SU-DHL-6 (cell line): ENCODE measurements around the gene RAB8A.

Source experiments
- H2AFZ ChIP-seq: fragments of 200-600 bp; sonication (generic); 2 replicates; pipeline ENCODE4 v1.6.1; 2014; ENCODE audit warnings: low read depth, mild to moderate bottlenecking, moderate library complexity, mixed read lengths, antibody characterized with exemption, low read length; ENCODE audit not compliant: severe bottlenecking
- H3F3A ChIP-seq: fragments of 200-600 bp; shearing (Covaris generic); 2 replicates; pipeline ENCODE4 v1.6.0; 2016; ENCODE audit warnings: antibody characterized with exemption, mild to moderate bottlenecking; ENCODE audit not compliant: insufficient read depth
- H3K27ac ChIP-seq: fragments of 200-600 bp; sonication (generic); 2 replicates; pipeline ENCODE4 v1.5.1; 2016; ENCODE audit warnings: low read depth, mild to moderate bottlenecking, low read length, moderate library complexity, mixed read lengths
- H3K27me3 ChIP-seq: fragments of 200-600 bp; sonication (generic), shearing (Covaris generic); 2 replicates; pipeline ENCODE4 v1.6.0; 2014; ENCODE audit warnings: mild to moderate bottlenecking, low read length
- H3K36me3 ChIP-seq: fragments of 200-600 bp; sonication (generic); 2 replicates; pipeline ENCODE4 v1.6.1; 2014; ENCODE audit warnings: mild to moderate bottlenecking, low read length, mixed read lengths
- H3K4me2 ChIP-seq: fragments of 300-600, 200-600 bp; shearing (Covaris generic), sonication (generic); 2 replicates; pipeline ENCODE4 v1.6.0; 2014; ENCODE audit warnings: low read length, low read depth, mild to moderate bottlenecking; ENCODE audit not compliant: poor library complexity, severe bottlenecking
- H3K4me3 ChIP-seq: fragments of 200-600 bp; sonication (generic); 2 replicates; pipeline ENCODE4 v1.5.1; 2014; ENCODE audit warnings: antibody characterized with exemption, low read length, mild to moderate bottlenecking, mixed read lengths; ENCODE audit not compliant: insufficient read depth, poor library complexity, severe bottlenecking
- H3K79me2 ChIP-seq: fragments of 200-600 bp; sonication (generic); 2 replicates; pipeline ENCODE4 v1.6.1; 2014; ENCODE audit warnings: mild to moderate bottlenecking, low read length, moderate library complexity; ENCODE audit not compliant: insufficient read depth
- H3K9ac ChIP-seq: fragments of 200-600 bp; sonication (generic); 2 replicates; pipeline ENCODE4 v1.7.0; 2014; ENCODE audit warnings: mild to moderate bottlenecking, low read length
- H3K9me2 ChIP-seq: fragments of 200-600 bp; sonication (generic); replicated peaks from 2 replicates; pipeline ENCODE4 v1.6.1; 2014; ENCODE audit warnings: low read length; ENCODE audit not compliant: insufficient read depth
- H3K9me3 ChIP-seq: fragments of 200-600 bp; sonication (generic); 2 replicates; pipeline ENCODE4 v1.6.1; 2014; ENCODE audit warnings: low read length, mixed read lengths; ENCODE audit not compliant: insufficient read depth
- H4K20me1 ChIP-seq: fragments of 200-600 bp; sonication (generic); 2 replicates; pipeline ENCODE4 v1.6.1; 2014; ENCODE audit warnings: low read depth, mild to moderate bottlenecking, antibody characterized with exemption, low read length, moderate library complexity, mixed read lengths
- EZH2phosphoT487 ChIP-seq: fragments of 200-600 bp; sonication (generic), shearing (Covaris generic); conservative IDR thresholded peaks from 2 replicates; pipeline ENCODE4 v1.6.1; 2018; ENCODE audit warnings: mild to moderate bottlenecking, antibody characterized with exemption, low read length, moderate library complexity, mixed read lengths
- TF ChIP-seq, protein P1 (sequence below): fragments of 200-600 bp; sonication (generic); IDR thresholded peaks from one replicate; pipeline ENCODE4 v1.5.1; 2017; ENCODE audit warnings: antibody characterized with exemption, mild to moderate bottlenecking, low read length, moderate library complexity; ENCODE audit not compliant: insufficient read depth, poor library complexity, severe bottlenecking

RAB8A gene

DNA sequence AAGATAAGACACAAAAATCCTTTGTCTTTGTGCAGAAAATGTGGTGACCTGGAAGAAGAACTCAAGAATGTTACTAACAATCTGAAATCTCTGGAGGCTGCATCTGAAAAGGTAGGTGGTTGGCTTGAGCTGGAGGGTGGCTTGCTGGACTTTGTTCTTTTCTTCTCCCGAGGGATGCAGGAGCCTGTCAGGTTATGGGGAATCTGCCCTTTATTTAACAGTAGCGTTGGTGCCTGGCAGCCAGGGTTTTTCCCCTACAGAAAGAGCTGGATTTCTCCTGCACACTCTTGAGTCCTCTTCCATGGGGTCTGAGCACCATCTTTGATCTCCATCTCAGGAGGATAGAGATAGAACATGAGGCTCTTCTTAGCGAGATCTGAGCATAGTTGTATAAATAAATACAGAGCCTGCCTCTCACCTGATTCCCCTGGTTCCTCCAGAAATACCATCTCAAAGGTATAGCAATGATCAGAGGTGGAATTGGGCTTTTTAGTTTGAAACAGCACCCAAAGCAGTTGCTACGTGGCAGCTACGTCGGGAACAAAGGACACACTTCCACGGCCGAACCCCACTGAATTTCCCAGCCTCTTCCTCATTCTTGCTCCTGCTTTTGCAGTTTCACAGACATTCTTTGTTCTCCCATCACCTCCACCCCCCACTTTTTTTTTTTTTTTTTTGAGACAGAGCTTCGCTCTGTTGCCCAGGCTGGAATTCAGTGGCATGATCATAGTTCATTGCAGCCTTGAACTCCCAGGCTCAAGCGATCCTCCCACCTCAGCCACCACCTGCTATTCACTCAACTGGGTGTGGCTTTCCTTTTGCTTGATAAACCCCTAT lies 22.5 kb upstream of the RAB8A start:
- Histone ChIP-seq H3K9me3 (no peaks in the 10 kb centered on the region), H3K27me3 (no peaks in the 10 kb centered on the region), H3K4me3 (no peak overlapping the region), H3K9ac (no peak overlapping the region), H3K9me2 (no peaks in the 10 kb centered on the region), H3K79me2 (no peaks in the 10 kb centered on the region), H2AFZ (no peak overlapping the region), H3K4me2 (no peak overlapping the region), H4K20me1 (no peaks in the 10 kb centered on the region), H3K36me3 (peaks cover 14% of the 10 kb centered on the region; the same call in 1 of the 2 replicates), H3K27ac (no peak overlapping the region), H3F3A (no peaks in the 10 kb centered on the region)
- no peak for TF ChIP-seq EZH2phosphoT487
- TF ChIP-seq, protein P1, sequence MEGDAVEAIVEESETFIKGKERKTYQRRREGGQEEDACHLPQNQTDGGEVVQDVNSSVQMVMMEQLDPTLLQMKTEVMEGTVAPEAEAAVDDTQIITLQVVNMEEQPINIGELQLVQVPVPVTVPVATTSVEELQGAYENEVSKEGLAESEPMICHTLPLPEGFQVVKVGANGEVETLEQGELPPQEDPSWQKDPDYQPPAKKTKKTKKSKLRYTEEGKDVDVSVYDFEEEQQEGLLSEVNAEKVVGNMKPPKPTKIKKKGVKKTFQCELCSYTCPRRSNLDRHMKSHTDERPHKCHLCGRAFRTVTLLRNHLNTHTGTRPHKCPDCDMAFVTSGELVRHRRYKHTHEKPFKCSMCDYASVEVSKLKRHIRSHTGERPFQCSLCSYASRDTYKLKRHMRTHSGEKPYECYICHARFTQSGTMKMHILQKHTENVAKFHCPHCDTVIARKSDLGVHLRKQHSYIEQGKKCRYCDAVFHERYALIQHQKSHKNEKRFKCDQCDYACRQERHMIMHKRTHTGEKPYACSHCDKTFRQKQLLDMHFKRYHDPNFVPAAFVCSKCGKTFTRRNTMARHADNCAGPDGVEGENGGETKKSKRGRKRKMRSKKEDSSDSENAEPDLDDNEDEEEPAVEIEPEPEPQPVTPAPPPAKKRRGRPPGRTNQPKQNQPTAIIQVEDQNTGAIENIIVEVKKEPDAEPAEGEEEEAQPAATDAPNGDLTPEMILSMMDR, result no peak

DNA sequence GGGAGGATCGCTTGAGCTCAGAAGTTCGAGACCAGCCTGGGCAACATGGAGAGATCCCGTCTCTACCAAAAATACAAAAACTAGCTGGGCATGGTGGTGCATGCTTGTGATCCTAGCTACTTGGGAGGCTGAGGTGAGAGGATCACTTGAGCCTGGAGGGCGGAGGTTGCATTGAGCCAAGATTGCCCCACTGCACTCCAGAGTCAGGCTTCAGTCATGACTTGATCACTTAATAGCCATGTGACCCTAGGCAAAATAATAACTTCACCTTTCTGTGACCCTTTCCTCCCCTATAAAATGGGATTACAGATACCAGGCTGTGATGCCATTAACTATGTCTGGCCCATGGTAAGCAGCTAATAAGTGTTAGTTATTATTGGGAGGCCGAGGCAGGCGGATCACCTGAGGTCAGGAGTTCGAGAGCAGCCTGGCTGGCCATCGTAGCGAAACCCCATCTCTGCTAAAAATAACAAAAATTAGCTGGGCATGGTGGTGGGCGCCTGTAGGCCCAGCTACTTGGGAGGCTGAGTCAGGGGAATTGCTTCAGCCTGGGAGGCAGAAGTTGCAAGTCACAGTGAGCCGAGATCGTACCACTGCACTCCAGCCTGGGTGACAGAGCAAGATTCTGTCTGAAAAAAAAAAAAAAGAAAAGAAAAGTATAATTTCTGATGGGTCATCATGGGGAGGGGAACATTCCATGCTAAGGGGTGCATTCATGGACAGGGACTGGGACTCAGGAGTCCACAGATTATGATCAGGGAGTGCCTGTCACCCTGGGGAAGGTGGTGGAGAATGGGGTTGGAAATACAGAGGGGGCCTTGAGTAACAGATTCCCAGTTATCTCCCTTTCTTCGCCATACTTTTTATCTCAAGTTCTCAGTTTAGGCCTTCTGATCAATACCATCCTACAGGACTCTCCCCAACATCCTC lies 19.9 kb upstream of the RAB8A start:
- Histone ChIP-seq H3K27me3 (no peaks in the 10 kb centered on the region), H3K9me3 (no peaks in the 10 kb centered on the region), H3F3A (no peaks in the 10 kb centered on the region), H3K9ac (no peak overlapping the region), H4K20me1 (no peaks in the 10 kb centered on the region), H3K9me2 (no peaks in the 10 kb centered on the region), H3K4me2 (no peak overlapping the region), H3K4me3 (no peak overlapping the region), H3K36me3 (peaks cover 21% of the 10 kb centered on the region; the same call in 1 of the 2 replicates), H2AFZ (no peak overlapping the region), H3K79me2 (no peaks in the 10 kb centered on the region), H3K27ac (no peak overlapping the region)
- TF ChIP-seq EZH2phosphoT487, result no peak
- TF ChIP-seq, protein P1, result no peak

DNA sequence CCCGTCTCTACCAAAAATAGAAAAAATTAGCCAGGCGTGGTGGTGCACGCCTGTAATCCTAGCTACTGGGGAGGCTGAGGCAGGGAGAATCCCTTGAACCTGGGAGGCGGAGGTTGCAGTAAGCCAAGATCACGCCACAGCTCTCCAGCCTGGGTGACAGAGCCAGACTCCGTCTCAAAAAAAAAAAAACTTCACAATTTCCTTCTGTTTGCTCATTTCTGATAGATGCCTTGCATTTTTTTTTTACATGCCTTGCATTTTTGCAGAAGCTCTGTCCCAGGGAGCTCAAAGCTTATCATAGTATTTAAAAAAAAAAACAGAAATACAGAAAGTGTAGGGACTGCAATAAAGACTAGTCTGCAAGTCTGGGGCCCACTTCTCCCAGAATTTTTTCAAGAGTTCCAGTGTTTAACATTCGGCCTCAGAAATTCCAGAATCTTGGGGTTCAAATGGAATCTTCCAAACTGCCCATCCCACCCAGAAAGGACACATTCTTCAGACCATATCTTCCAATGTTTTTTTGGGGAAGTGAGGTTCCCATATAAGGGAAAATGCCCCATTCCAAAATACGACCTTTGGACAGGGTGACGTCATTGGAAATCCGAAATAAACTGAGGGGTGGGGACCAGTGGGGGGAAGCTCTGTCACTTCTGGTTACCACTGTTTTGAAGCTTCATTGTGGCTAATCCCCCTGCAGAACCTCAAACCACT lies 17.2 kb upstream of the RAB8A start:
- H3K4me3 ChIP-seq, result no peak overlapping the region
- no peaks in the 10 kb centered on the region for H3F3A ChIP-seq
- H3K79me2 ChIP-seq, result no peaks in the 10 kb centered on the region
- no peak overlapping the region for H3K27ac ChIP-seq
- TF ChIP-seq, protein P1, result no peak
- no peak for TF ChIP-seq EZH2phosphoT487
- H3K9me2 ChIP-seq, result no peaks in the 10 kb centered on the region
- no peak overlapping the region for H3K9ac ChIP-seq
- H2AFZ ChIP-seq, result no peak overlapping the region
- peaks cover 19% of the 10 kb centered on the region; the same call in 1 of the 2 replicates for H3K36me3 ChIP-seq
- no peaks in the 10 kb centered on the region for H3K27me3 ChIP-seq
- no peak overlapping the region for H3K4me2 ChIP-seq
- no peaks in the 10 kb centered on the region for H4K20me1 ChIP-seq
- no peaks in the 10 kb centered on the region for H3K9me3 ChIP-seq
